Fibroblast of the aortic adventitia (primary cell): ENCODE data around the gene GAB2. TPM values are rescaled to one million over a fixed set of nuclear protein-coding genes. Genes with fewer than 3 reads are reported as not detected.

Experiments used
- DNase-seq: peaks from one replicate; pipeline ENCODE4 v3.0.0-alpha.2; 2010; ENCODE audit warnings: low read depth
- H3K4me3 ChIP-seq: 2 replicates; pipeline ENCODE4 v1.5.1; 2011; ENCODE audit warnings: low read depth, mild to moderate bottlenecking, control low read depth, low read length, moderate library complexity
- CTCF ChIP-seq: IDR thresholded peaks from 2 replicates; pipeline ENCODE4 v1.5.1; 2011; ENCODE audit warnings: mild to moderate bottlenecking, low read length, control low read depth, inconsistent platforms; ENCODE audit not compliant: insufficient read depth
- total RNA-seq: library from RNA; depleted of rRNA; stranded (reverse); fragments of >200 nt; gene quantifications from 2 replicates; pipeline ENCODE4 v1.2.3, GENCODE V29; 2012; ENCODE audit warnings: low replicate concordance

The GAB2 gene
- total RNA-seq, 1 donor, result 16.4 TPM

GRCh38 chr11:78312712-78313111 is 104.9 kb downstream of the GAB2 start:
- no peak for TF ChIP-seq CTCF
- no peak for DNase-seq
- no peak overlapping the region for H3K4me3 ChIP-seq

- DNase-seq, result no peak
- no peak overlapping the region for H3K4me3 ChIP-seq
- TF ChIP-seq CTCF, result no peak
Measured at GRCh38 chr11:78311702-78312371, 105.8 kb downstream of the GAB2 start.

GRCh38 chr11:78310500-78310909 is 107.1 kb downstream of the GAB2 start:
- no peak overlapping the region for H3K4me3 ChIP-seq
- no peak for TF ChIP-seq CTCF
- peak; percentile 66 for DNase-seq

- TF ChIP-seq CTCF, result no peak
- no peak for DNase-seq
- H3K4me3 ChIP-seq, result no peak overlapping the region
Measured at GRCh38 chr11:78304201-78304600, 113.4 kb downstream of the GAB2 start.

- TF ChIP-seq CTCF, result no peak
- H3K4me3 ChIP-seq, result no peak overlapping the region
- DNase-seq, result no peak
Measured at GRCh38 chr11:78300108-78300839, 117.3 kb downstream of the GAB2 start.

GRCh38 chr11:78299000-78299710 is 118.5 kb downstream of the GAB2 start:
- no peak for TF ChIP-seq CTCF
- DNase-seq, result no peak
- no peak overlapping the region for H3K4me3 ChIP-seq
